ENCODE results near the gene GAS7.

DNA sequence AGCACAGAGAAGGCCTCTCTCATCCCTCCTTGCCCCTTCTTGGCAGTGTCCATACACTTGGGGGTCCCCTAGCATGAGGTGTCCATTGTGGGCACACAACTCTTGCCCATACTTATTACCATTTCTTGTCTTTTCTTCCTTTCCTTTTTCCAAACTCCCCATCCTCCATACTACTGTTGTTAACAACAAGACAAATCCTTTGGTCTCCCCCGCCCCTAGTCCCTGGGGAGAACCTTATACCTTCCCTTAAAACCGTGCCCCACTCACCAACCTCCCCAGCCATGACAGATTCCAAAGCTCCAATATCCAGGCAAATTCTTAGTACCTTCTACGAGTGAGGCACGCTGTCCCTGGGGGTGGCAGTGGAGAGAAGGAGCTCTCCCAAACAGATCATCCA is 82.9 kb downstream of the GAS7 start:
- TF ChIP-seq, protein P1, sequence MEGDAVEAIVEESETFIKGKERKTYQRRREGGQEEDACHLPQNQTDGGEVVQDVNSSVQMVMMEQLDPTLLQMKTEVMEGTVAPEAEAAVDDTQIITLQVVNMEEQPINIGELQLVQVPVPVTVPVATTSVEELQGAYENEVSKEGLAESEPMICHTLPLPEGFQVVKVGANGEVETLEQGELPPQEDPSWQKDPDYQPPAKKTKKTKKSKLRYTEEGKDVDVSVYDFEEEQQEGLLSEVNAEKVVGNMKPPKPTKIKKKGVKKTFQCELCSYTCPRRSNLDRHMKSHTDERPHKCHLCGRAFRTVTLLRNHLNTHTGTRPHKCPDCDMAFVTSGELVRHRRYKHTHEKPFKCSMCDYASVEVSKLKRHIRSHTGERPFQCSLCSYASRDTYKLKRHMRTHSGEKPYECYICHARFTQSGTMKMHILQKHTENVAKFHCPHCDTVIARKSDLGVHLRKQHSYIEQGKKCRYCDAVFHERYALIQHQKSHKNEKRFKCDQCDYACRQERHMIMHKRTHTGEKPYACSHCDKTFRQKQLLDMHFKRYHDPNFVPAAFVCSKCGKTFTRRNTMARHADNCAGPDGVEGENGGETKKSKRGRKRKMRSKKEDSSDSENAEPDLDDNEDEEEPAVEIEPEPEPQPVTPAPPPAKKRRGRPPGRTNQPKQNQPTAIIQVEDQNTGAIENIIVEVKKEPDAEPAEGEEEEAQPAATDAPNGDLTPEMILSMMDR (conservative IDR thresholded peaks at IDR 0.05; ENCODE audit: low read depth in 2 of 2): no peak
- TF ChIP-seq EZH2phosphoT487 (IDR thresholded peaks at IDR 0.05; ENCODE audit: unreplicated experiment) (no peak), REST (IDR thresholded peaks at IDR 0.05; ENCODE audit: unreplicated experiment) (no peak), EZH2 (IDR thresholded peaks at IDR 0.05; ENCODE audit: low read depth, unreplicated experiment) (no peak), POLR2AphosphoS5 (IDR thresholded peaks at IDR 0.05; ENCODE audit: low read depth) (no peak), CREB1 (CRISPR knock-in tag; IDR thresholded peaks at IDR 0.05; ENCODE audit: low read depth) (no peak), ZNF462 (CRISPR knock-in tag; IDR thresholded peaks at IDR 0.05) (no peak), ETS1 (IDR thresholded peaks at IDR 0.05) (no peak), JUNB (IDR thresholded peaks at IDR 0.05; ENCODE audit: unreplicated experiment) (no peak), NANOG (IDR thresholded peaks at IDR 0.05; ENCODE audit: borderline replicate concordance) (no peak), ZNF114 (CRISPR knock-in tag; IDR thresholded peaks at IDR 0.05) (no peak), STAT1 (IDR thresholded peaks at IDR 0.05; ENCODE audit: unreplicated experiment) (no peak), ZNF331 (CRISPR knock-in tag; IDR thresholded peaks at IDR 0.05; ENCODE audit: low read depth) (no peak)
